Parathyroid adenoma (tissue), 2 donors: ENCODE results near the gene MAD2L1.
"Not testable (repeated sequence)": the region's sequence is repeated elsewhere in the genome, so short reads cannot be mapped to it uniquely, and the experiment has no call there.

ENCODE experiments used
- H2AFZ ChIP-seq: fragments of 300-600 bp; sonication (generic); one replicate; pipeline ENCODE4 v1.7.0; 2017; ENCODE audit warnings: antibody characterized with exemption, mild to moderate bottlenecking
- H3K27ac ChIP-seq: fragments of 300-600 bp; sonication (generic); one replicate; pipeline ENCODE4 v1.7.0; 2017
- H3K27me3 ChIP-seq: fragments of 300-600 bp; sonication (generic); one replicate; pipeline ENCODE4 v1.7.0; 2017; ENCODE audit warnings: low read length; ENCODE audit not compliant: control insufficient read depth, insufficient read depth
- H3K36me3 ChIP-seq: fragments of 300-600 bp; sonication (generic); one replicate; pipeline ENCODE4 v1.7.0; 2017; ENCODE audit warnings: low read length; ENCODE audit not compliant: control insufficient read depth, insufficient read depth
- H3K4me1 ChIP-seq: fragments of 300-600 bp; sonication (generic); one replicate; pipeline ENCODE4 v1.7.0; 2017; ENCODE audit warnings: control low read depth
- H3K4me2 ChIP-seq: fragments of 300-600 bp; sonication (generic); one replicate; pipeline ENCODE4 v1.7.0; 2017; ENCODE audit warnings: low read length
- H3K4me3 ChIP-seq: fragments of 300-600 bp; sonication (generic); one replicate; pipeline ENCODE4 v1.7.0; 2017; ENCODE audit warnings: low read depth, low read length
- H3K79me2 ChIP-seq: fragments of 300-600 bp; sonication (generic); one replicate; pipeline ENCODE4 v1.7.0; 2017; ENCODE audit warnings: control low read depth
- H3K9ac ChIP-seq: fragments of 300-600 bp; sonication (generic); one replicate; pipeline ENCODE4 v1.7.0; 2017; ENCODE audit warnings: mild to moderate bottlenecking
- H3K9me3 ChIP-seq: fragments of 300-600 bp; sonication (generic); one replicate; pipeline ENCODE4 v1.7.0; 2017; ENCODE audit warnings: low read length; ENCODE audit not compliant: control insufficient read depth
- CTCF ChIP-seq: fragments of 300-600 bp; sonication (generic); IDR thresholded peaks from one replicate; pipeline ENCODE4 v1.7.0; 2017; ENCODE audit warnings: antibody characterized with exemption, mild to moderate bottlenecking
- donor health status: primary hyperparathyroidism.

The MAD2L1 gene

GRCh38 chr4:120096508-120097297 is 30.1 kb upstream of the MAD2L1 start:
- Histone ChIP-seq H3K27ac (no peak overlapping the region), H3K9me3 (no peaks in the 10 kb centered on the region), H3K79me2 (no peaks in the 10 kb centered on the region), H3K9ac (no peak overlapping the region), H3K4me1 (no peaks in the 10 kb centered on the region), H3K4me2 (no peak overlapping the region), H3K27me3 (no peaks in the 10 kb centered on the region), H3K4me3 (no peak overlapping the region), H2AFZ (no peak overlapping the region), H3K36me3 (no peaks in the 10 kb centered on the region)
- no peak for TF ChIP-seq CTCF

GRCh38 chr4:120088507-120088906 is 21.9 kb upstream of the MAD2L1 start:
- no peaks in the 10 kb centered on the region for H3K36me3 ChIP-seq
- no peak overlapping the region for H3K27ac ChIP-seq
- TF ChIP-seq CTCF = no peak
- no peak overlapping the region for H3K4me2 ChIP-seq
- H3K4me1 ChIP-seq = no peaks in the 10 kb centered on the region
- no peak overlapping the region for H3K4me3 ChIP-seq
- no peaks in the 10 kb centered on the region for H3K9me3 ChIP-seq
- H2AFZ ChIP-seq = no peak overlapping the region
- H3K27me3 ChIP-seq = no peaks in the 10 kb centered on the region
- no peak overlapping the region for H3K9ac ChIP-seq
- H3K79me2 ChIP-seq = no peaks in the 10 kb centered on the region

- not testable (repeated sequence) for H3K27ac ChIP-seq, H3K9ac ChIP-seq, H3K27me3 ChIP-seq, H3K9me3 ChIP-seq, H3K4me1 ChIP-seq, H3K79me2 ChIP-seq, H2AFZ ChIP-seq, H3K36me3 ChIP-seq, H3K4me2 ChIP-seq, H3K4me3 ChIP-seq
These were observed 21.4 kb upstream of the MAD2L1 start for GRCh38 chr4:120088066-120088465.

GRCh38 chr4:120085705-120086104 is 19.1 kb upstream of the MAD2L1 start:
- H3K4me3 ChIP-seq = no peak overlapping the region
- no peaks in the 10 kb centered on the region for H3K9me3 ChIP-seq
- no peaks in the 10 kb centered on the region for H3K27me3 ChIP-seq
- H3K9ac ChIP-seq = no peak overlapping the region
- no peaks in the 10 kb centered on the region for H3K4me1 ChIP-seq
- no peak overlapping the region for H3K4me2 ChIP-seq
- no peaks in the 10 kb centered on the region for H3K79me2 ChIP-seq
- no peak overlapping the region for H3K27ac ChIP-seq
- H3K36me3 ChIP-seq = no peaks in the 10 kb centered on the region
- no peak for TF ChIP-seq CTCF
- H2AFZ ChIP-seq = no peak overlapping the region

- Histone ChIP-seq H3K9me3 (no peaks in the 10 kb centered on the region), H3K27me3 (no peaks in the 10 kb centered on the region), H3K4me1 (no peaks in the 10 kb centered on the region), H2AFZ (no peak overlapping the region), H3K4me2 (no peak overlapping the region), H3K79me2 (no peaks in the 10 kb centered on the region), H3K27ac (no peak overlapping the region), H3K4me3 (no peak overlapping the region), H3K9ac (no peak overlapping the region), H3K36me3 (no peaks in the 10 kb centered on the region)
- TF ChIP-seq CTCF = no peak
These were observed 17.7 kb upstream of the MAD2L1 start for GRCh38 chr4:120084327-120084726.
